CD14-positive monocyte (primary cell): ENCODE results near the gene GPHN. TPM values are rescaled to one million over a fixed set of nuclear protein-coding genes. Genes with fewer than 3 reads are reported as not detected.

Experiments used
- DNase-seq, 3 donors: peaks; one replicate each; pipeline ENCODE4 v3.0.0-alpha.2; 2011 to 2022
- H2AFZ ChIP-seq: 2 replicates; pipeline ENCODE4 v1.6.0; 2012; ENCODE audit warnings: mild to moderate bottlenecking, low read depth, low read length, inconsistent platforms; ENCODE audit not compliant: insufficient read depth, poor library complexity, severe bottlenecking
- H3K27ac ChIP-seq, 2 donors: 1 replicate in 1 of 2; 2 replicates in 1 of 2; pipeline ENCODE4 v1.5.1; 2012 to 2013; ENCODE audit warnings: low read length in 2 of 2, control low read depth in 1 of 2, inconsistent platforms in 1 of 2, low read depth in 1 of 2, mild to moderate bottlenecking in 1 of 2
- H3K27me3 ChIP-seq, 2 donors: one replicate each; pipeline versions ENCODE4 v1.6.0 to v1.6.1; 2011 to 2013; ENCODE audit warnings: low read length in 2 of 2; ENCODE audit not compliant: control insufficient read depth in 2 of 2, insufficient read depth in 2 of 2
- H3K36me3 ChIP-seq, 2 donors: replicated peaks in 1 of 2; 1 replicate in 1 of 2; 2 replicates in 1 of 2; pipeline versions ENCODE4 v1.5.1 to v1.6.1; 2012 to 2013; ENCODE audit warnings: low read length in 2 of 2, control low read depth in 1 of 2, inconsistent platforms in 1 of 2, mild to moderate bottlenecking in 1 of 2; ENCODE audit not compliant: insufficient read depth in 2 of 2, control insufficient read depth in 1 of 2
- H3K4me1 ChIP-seq, 2 donors: 1 replicate in 1 of 2; 2 replicates in 1 of 2; pipeline versions ENCODE4 v1.5.1 to v1.6.1; 2012 to 2013; ENCODE audit warnings: low read length in 2 of 2, control low read depth in 1 of 2, inconsistent platforms in 1 of 2, mild to moderate bottlenecking in 1 of 2, moderate library complexity in 1 of 2; ENCODE audit not compliant: insufficient read depth in 2 of 2, control insufficient read depth in 1 of 2
- H3K4me2 ChIP-seq: replicated peaks from 2 replicates; pipeline ENCODE3; 2012; ENCODE audit warnings: low read length, moderate library complexity, mild to moderate bottlenecking; ENCODE audit not compliant: poor library complexity, severe bottlenecking; ENCODE audit errors: extremely low read depth
- H3K4me3 ChIP-seq, 3 experiments: fragments of 200-600 bp in 1 of 3; sonication (generic) in 1 of 3; replicated peaks in 1 of 3; 1 replicate in 2 of 3; 2 replicates in 1 of 3; pipeline ENCODE4 v1.5.1; 2011 to 2013; ENCODE audit warnings: low read length in 3 of 3, mild to moderate bottlenecking in 3 of 3, control low read depth in 2 of 3, low read depth in 2 of 3, inconsistent platforms in 1 of 3, moderate library complexity in 1 of 3
- H3K79me2 ChIP-seq: 2 replicates; pipeline ENCODE4 v1.6.0; 2012; ENCODE audit warnings: mild to moderate bottlenecking, control low read depth, inconsistent platforms, low read length, moderate library complexity; ENCODE audit not compliant: insufficient read depth
- H3K9ac ChIP-seq: 2 replicates; pipeline ENCODE4 v1.6.0; 2017; ENCODE audit warnings: low read length, mild to moderate bottlenecking; ENCODE audit not compliant: insufficient read depth, poor library complexity, severe bottlenecking
- H3K9me3 ChIP-seq, 2 donors: replicated peaks in 1 of 2; 1 replicate in 1 of 2; 2 replicates in 1 of 2; pipeline versions ENCODE4 v1.5.1 to v1.6.1; 2012 to 2013; ENCODE audit warnings: low read length in 2 of 2, control low read depth in 1 of 2; ENCODE audit not compliant: control insufficient read depth in 1 of 2, insufficient read depth in 1 of 2
- H4K20me1 ChIP-seq: 2 replicates; pipeline ENCODE4 v1.6.0; 2012; ENCODE audit warnings: mild to moderate bottlenecking, low read length, control low read depth, moderate library complexity; ENCODE audit not compliant: insufficient read depth
- H3K27ac Mint-ChIP-seq, 7 donors: one replicate each; pipeline ENCODE4 v1.8.0; 2020; ENCODE audit warnings: mild to moderate bottlenecking in 7 of 7, mixed read lengths in 7 of 7, moderate library complexity in 6 of 7, inconsistent platforms in 2 of 7
- H3K27me3 Mint-ChIP-seq, 3 donors: one replicate each; pipeline ENCODE4 v1.8.0; 2021 to 2022; ENCODE audit warnings: low read depth in 3 of 3, mild to moderate bottlenecking in 3 of 3, mixed read lengths in 3 of 3, moderate library complexity in 3 of 3, inconsistent platforms in 1 of 3
- H3K36me3 Mint-ChIP-seq, 2 donors: one replicate each; pipeline ENCODE4 v1.8.0; 2020; ENCODE audit warnings: mixed read lengths in 2 of 2, inconsistent platforms in 1 of 2, mild to moderate bottlenecking in 1 of 2
- H3K4me1 Mint-ChIP-seq: one replicate; pipeline ENCODE4 v1.8.0; 2020; ENCODE audit warnings: mild to moderate bottlenecking, mixed read lengths
- H3K4me3 Mint-ChIP-seq, 2 donors: one replicate each; pipeline ENCODE4 v1.8.0; 2020; ENCODE audit warnings: mild to moderate bottlenecking in 2 of 2, mixed read lengths in 2 of 2, moderate library complexity in 1 of 2
- H3K9me3 Mint-ChIP-seq, 7 donors: one replicate each; pipeline ENCODE4 v1.8.0; 2020 to 2022; ENCODE audit warnings: mixed read lengths in 7 of 7, mild to moderate bottlenecking in 6 of 7, moderate library complexity in 6 of 7, inconsistent platforms in 2 of 7
- WGBS: methylation state at CpG from one replicate; pipeline ENCODE4 v1.1.5; 2013; ENCODE audit warnings: missing lambda C conversion rate; ENCODE audit not compliant: insufficient coverage; 5-methylcytosine and 5-hydroxymethylcytosine counted together
- intact Hi-C, 2 donors: fragments of 100-400 bp; cut with micrococcal nuclease; formaldehyde crosslinking; loops; one replicate each; pipeline versions ENCODE4 v1.15.0 to v1.15.1; 2023
- polyA plus RNA-seq, 3 donors: library from polyadenylated mRNA; depleted of rRNA in 1 of 3; unstranded in 2 of 3; stranded (reverse) in 1 of 3; fragments of 300-500 nt in 2 of 3; fragments of >200 nt in 1 of 3; fragmentation: Illumina TruSeq in 2 of 3; gene quantifications; 1 replicate in 2 of 3; 2 replicates in 1 of 3; pipeline ENCODE4 v1.2.3, GENCODE V29; 2012 to 2021
- TF ChIP-seq, protein P1 (sequence below): fragments of 200-600 bp; IDR thresholded peaks from one replicate; pipeline ENCODE4 v1.8.0; 2022; ENCODE audit warnings: antibody characterized with exemption, mild to moderate bottlenecking

Gene GPHN
- polyA plus RNA-seq, 3 donors, result 1.9 to 3.1 (median 3.0) TPM

DNA sequence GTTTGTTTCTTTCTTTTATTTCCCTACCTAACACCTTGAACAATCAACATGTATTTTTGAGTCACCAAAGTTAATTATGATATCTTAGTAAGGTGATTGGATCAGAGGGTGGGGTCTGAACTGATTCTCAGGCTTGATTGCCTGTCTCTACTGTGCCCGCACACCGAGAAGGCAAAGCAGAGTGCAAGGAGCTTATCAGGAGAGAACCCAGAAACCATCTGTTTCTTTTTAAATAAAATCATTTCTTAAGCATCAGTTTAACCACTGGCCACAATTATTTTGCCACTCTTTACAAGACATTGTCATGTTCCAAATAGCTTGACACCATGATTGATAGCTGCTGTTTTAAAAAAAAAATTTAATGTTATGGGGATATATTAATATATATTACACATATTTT, 684.4 kb downstream of the GPHN start:
- WGBS, result 100% methylated on average over 1 of the region's 2 CpGs

DNA sequence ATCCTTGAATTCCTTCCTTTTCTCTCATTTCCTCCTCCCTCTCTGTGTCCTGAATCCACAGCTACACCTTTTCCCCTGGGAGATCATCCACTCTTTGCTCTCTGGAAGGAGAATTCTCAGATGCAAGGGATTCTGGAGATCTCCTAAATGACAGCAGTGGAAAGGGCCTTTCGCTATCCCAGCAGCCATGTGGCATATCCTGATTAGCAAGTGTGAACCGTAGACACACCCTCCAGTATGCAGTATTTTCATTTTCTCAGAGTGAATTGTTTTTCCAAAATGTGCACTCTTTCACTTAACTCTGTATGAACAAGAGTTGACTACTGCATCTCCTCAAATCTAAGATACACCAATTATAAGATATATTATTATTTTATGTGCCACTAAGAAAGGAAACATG, 687.3 kb downstream of the GPHN start:
- Histone ChIP-seq H3K27ac (no peak overlapping the region), H4K20me1 (no peaks in the 10 kb centered on the region), H2AFZ (no peak overlapping the region), H3K4me1 (no peaks in the 10 kb centered on the region), H3K9me3 (no peaks in the 10 kb centered on the region), H3K9ac (no peak overlapping the region), H3K4me3 (no peak overlapping the region), H3K27me3 (no peaks in the 10 kb centered on the region), H3K36me3 (no peaks in the 10 kb centered on the region), H3K79me2 (no peaks in the 10 kb centered on the region), H3K4me2 (no peak overlapping the region)
- TF ChIP-seq, protein P1, sequence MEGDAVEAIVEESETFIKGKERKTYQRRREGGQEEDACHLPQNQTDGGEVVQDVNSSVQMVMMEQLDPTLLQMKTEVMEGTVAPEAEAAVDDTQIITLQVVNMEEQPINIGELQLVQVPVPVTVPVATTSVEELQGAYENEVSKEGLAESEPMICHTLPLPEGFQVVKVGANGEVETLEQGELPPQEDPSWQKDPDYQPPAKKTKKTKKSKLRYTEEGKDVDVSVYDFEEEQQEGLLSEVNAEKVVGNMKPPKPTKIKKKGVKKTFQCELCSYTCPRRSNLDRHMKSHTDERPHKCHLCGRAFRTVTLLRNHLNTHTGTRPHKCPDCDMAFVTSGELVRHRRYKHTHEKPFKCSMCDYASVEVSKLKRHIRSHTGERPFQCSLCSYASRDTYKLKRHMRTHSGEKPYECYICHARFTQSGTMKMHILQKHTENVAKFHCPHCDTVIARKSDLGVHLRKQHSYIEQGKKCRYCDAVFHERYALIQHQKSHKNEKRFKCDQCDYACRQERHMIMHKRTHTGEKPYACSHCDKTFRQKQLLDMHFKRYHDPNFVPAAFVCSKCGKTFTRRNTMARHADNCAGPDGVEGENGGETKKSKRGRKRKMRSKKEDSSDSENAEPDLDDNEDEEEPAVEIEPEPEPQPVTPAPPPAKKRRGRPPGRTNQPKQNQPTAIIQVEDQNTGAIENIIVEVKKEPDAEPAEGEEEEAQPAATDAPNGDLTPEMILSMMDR, result no peak
- Mint-ChIP-seq H3K4me3 (no peak overlapping the region), H3K9me3 (peaks cover 0 to 3% (median 0%) of the 10 kb centered on the region in 7 donors), H3K4me1 (no peaks in the 10 kb centered on the region), H3K27me3 (peaks cover 4 to 7% (median 5%) of the 10 kb centered on the region in 3 donors), H3K36me3 (no peaks in the 10 kb centered on the region), H3K27ac (peak overlapping the region in 2 of 7 donors; percentile 75 to 78)
- intact Hi-C loops, result no loop called here
- WGBS, result 100% methylated on average over 2 of the region's 2 CpGs
- DNase-seq, result no peak

More for the DNA sequence above, 684.4 kb downstream of the GPHN start:
- peaks cover 0 to 2% of the 10 kb centered on the region in 2 donors for H3K27me3 ChIP-seq
- no peaks in the 10 kb centered on the region for H3K9me3 ChIP-seq
- no peak for DNase-seq
- TF ChIP-seq, protein P1, result no peak
- no peaks in the 10 kb centered on the region for H3K36me3 ChIP-seq
- no peak overlapping the region for H3K27ac Mint-ChIP-seq
- peaks cover 0 to 3% (median 0%) of the 10 kb centered on the region in 7 donors for H3K9me3 Mint-ChIP-seq
- H3K36me3 Mint-ChIP-seq, result no peaks in the 10 kb centered on the region
- H2AFZ ChIP-seq, result no peak overlapping the region
- H4K20me1 ChIP-seq, result no peaks in the 10 kb centered on the region
- intact Hi-C loops, result no loop called here
- no peak overlapping the region for H3K27ac ChIP-seq
- H3K4me1 Mint-ChIP-seq, result peaks cover 6% of the 10 kb centered on the region
- no peak overlapping the region for H3K4me3 ChIP-seq
- H3K4me1 ChIP-seq, result peaks cover 0 to 8% of the 10 kb centered on the region in 2 donors
- no peak overlapping the region for H3K4me2 ChIP-seq
- no peaks in the 10 kb centered on the region for H3K79me2 ChIP-seq
- no peak overlapping the region for H3K4me3 Mint-ChIP-seq
- no peak overlapping the region for H3K9ac ChIP-seq
- H3K27me3 Mint-ChIP-seq, result peaks cover 5 to 7% (median 5%) of the 10 kb centered on the region in 3 donors
